ENCODE measurements around the gene EMP3.

EMP3 gene

GRCh38 chr19:48355365-48355954, 30.1 kb downstream of the EMP3 start:
- Mint-ChIP-seq H3K4me1 (no peaks in the 10 kb centered on the region), H3K36me3 (ENCODE audit: low read depth) (no peaks in the 10 kb centered on the region), H3K27me3 (ENCODE audit: low read depth) (peaks cover 4% of the 10 kb centered on the region), H3K9me3 (no peaks in the 10 kb centered on the region), H3K27ac (peak overlapping the region in 1 of 3 experiments; percentile 59), H3K4me3 (no peak overlapping the region)
- no peak for TF ChIP-seq CTCF (IDR thresholded peaks at IDR 0.05; ENCODE audit: unreplicated experiment in 3 of 3)

- Mint-ChIP-seq H3K4me3 (no peak overlapping the region), H3K4me1 (no peaks in the 10 kb centered on the region), H3K27me3 (ENCODE audit: low read depth) (no peaks in the 10 kb centered on the region), H3K9me3 (no peaks in the 10 kb centered on the region), H3K27ac (no peak overlapping the region), H3K36me3 (ENCODE audit: low read depth) (no peaks in the 10 kb centered on the region)
- TF ChIP-seq CTCF (IDR thresholded peaks at IDR 0.05; ENCODE audit: unreplicated experiment in 3 of 3) = no peak
These were observed 33.8 kb downstream of the EMP3 start for GRCh38 chr19:48359123-48359522.

GRCh38 chr19:48361912-48362311, 36.6 kb downstream of the EMP3 start:
- peak overlapping the region in 1 of 3 experiments; percentile 17 for H3K27ac Mint-ChIP-seq
- H3K4me3 Mint-ChIP-seq = peak overlapping the region; percentile 11 to 67 (median 49)
- no peaks in the 10 kb centered on the region for H3K27me3 Mint-ChIP-seq (ENCODE audit: low read depth)
- no peaks in the 10 kb centered on the region for H3K9me3 Mint-ChIP-seq
- no peak for TF ChIP-seq CTCF (IDR thresholded peaks at IDR 0.05; ENCODE audit: unreplicated experiment in 3 of 3)
- H3K4me1 Mint-ChIP-seq = no peaks in the 10 kb centered on the region
- no peaks in the 10 kb centered on the region for H3K36me3 Mint-ChIP-seq (ENCODE audit: low read depth)

- TF ChIP-seq CTCF (IDR thresholded peaks at IDR 0.05; ENCODE audit: unreplicated experiment in 3 of 3) = no peak
These were observed 37.6 kb downstream of the EMP3 start for GRCh38 chr19:48362716-48363499.

GRCh38 chr19:48363500-48363809, 38.1 kb downstream of the EMP3 start:
- H3K4me1 Mint-ChIP-seq = peaks cover 5% of the 10 kb centered on the region
- peak overlapping the region; percentile 90 to 98 (median 92) for H3K27ac Mint-ChIP-seq
- H3K36me3 Mint-ChIP-seq (ENCODE audit: low read depth) = no peaks in the 10 kb centered on the region
- peak overlapping the region; percentile 85 to 89 (median 86) for H3K4me3 Mint-ChIP-seq
- H3K9me3 Mint-ChIP-seq = no peaks in the 10 kb centered on the region
- TF ChIP-seq CTCF (IDR thresholded peaks at IDR 0.05; ENCODE audit: unreplicated experiment in 3 of 3) = no peak
- peaks cover 4% of the 10 kb centered on the region for H3K27me3 Mint-ChIP-seq (ENCODE audit: low read depth)

More at GRCh38 chr19:48362716-48363499, 37.6 kb downstream of the EMP3 start:
- Mint-ChIP-seq H3K4me1 (peaks cover 1% of the 10 kb centered on the region), H3K4me3 (peak overlapping the region; percentile 85 to 89 (median 86)), H3K27me3 (ENCODE audit: low read depth) (peaks cover 4% of the 10 kb centered on the region), H3K9me3 (no peaks in the 10 kb centered on the region), H3K36me3 (ENCODE audit: low read depth) (no peaks in the 10 kb centered on the region), H3K27ac (peak overlapping the region; percentile 90 to 98 (median 92))
